Kasumi-1 (cell line): ENCODE data around the gene AFG3L2.
"Not testable (repeated sequence)": the region's sequence is repeated elsewhere in the genome, so short reads cannot be mapped to it uniquely, and the experiment has no call there.

Experiments
- DNase-seq, 2 experiments: peaks; one replicate each; lab custom pipeline; 2025; lab: John Stamatoyannopoulos, UW

AFG3L2 gene

GRCh38 chr18:12397254-12397653, 20.2 kb upstream of the AFG3L2 start:
- DNase-seq, result no peak

- peak; percentile 64 to 67 for DNase-seq
Observed at GRCh38 chr18:12394428-12394827, 17.4 kb upstream of the AFG3L2 start.

- no peak for DNase-seq
Observed at GRCh38 chr18:12393998-12394397, 17.0 kb upstream of the AFG3L2 start.

GRCh38 chr18:12393510-12393909, 16.5 kb upstream of the AFG3L2 start:
- DNase-seq, result no peak

- peak; percentile 81 to 86 for DNase-seq
Observed at GRCh38 chr18:12391487-12392165, 14.6 kb upstream of the AFG3L2 start.

- no peak for DNase-seq
Observed at GRCh38 chr18:12388442-12388841, 11.4 kb upstream of the AFG3L2 start.

GRCh38 chr18:12384261-12384660, 7.2 kb upstream of the AFG3L2 start:
- no peak for DNase-seq

- DNase-seq, result not testable (repeated sequence)
Observed at GRCh38 chr18:12383759-12384158, 6.7 kb upstream of the AFG3L2 start.

GRCh38 chr18:12382221-12382814, 5.3 kb upstream of the AFG3L2 start:
- not testable (repeated sequence) for DNase-seq

- not testable (repeated sequence) for DNase-seq
Observed at GRCh38 chr18:12378198-12378558, 1.2 kb upstream of the AFG3L2 start.

- DNase-seq, result peak; percentile 99 to 100
Observed at GRCh38 chr18:12377556-12378197, 650 bp upstream of the AFG3L2 start.

GRCh38 chr18:12376034-12376753, 833 bp downstream of the AFG3L2 start:
- DNase-seq, result peak in 1 of 2 experiments; percentile 24

- DNase-seq, result no peak
Observed at GRCh38 chr18:12374401-12374800, 2.6 kb downstream of the AFG3L2 start.

GRCh38 chr18:12373771-12374116, 3.3 kb downstream of the AFG3L2 start:
- DNase-seq, result peak in 1 of 2 experiments; percentile 20

- DNase-seq, result no peak
Observed at GRCh38 chr18:12373116-12373770, 3.8 kb downstream of the AFG3L2 start.

GRCh38 chr18:12372406-12372805, 4.6 kb downstream of the AFG3L2 start:
- DNase-seq, result no peak

- DNase-seq, result no peak
Observed at GRCh38 chr18:12371590-12371989, 5.4 kb downstream of the AFG3L2 start.

GRCh38 chr18:12369211-12369610, 7.8 kb downstream of the AFG3L2 start:
- DNase-seq, result no peak

- no peak for DNase-seq
Observed at GRCh38 chr18:12366784-12367183, 10.2 kb downstream of the AFG3L2 start.

GRCh38 chr18:12366379-12366778, 10.6 kb downstream of the AFG3L2 start:
- DNase-seq, result no peak

- DNase-seq, result no peak
Observed at GRCh38 chr18:12362473-12363174, 14.4 kb downstream of the AFG3L2 start.
